OCI-LY7 (cell line): Measurements from ENCODE around the gene FAM229A. TPM values are rescaled to one million over a fixed set of nuclear protein-coding genes. Genes with fewer than 3 reads are reported as not detected.
A peak's percentile ranks its signal among the peaks of the same experiment; 100 is the strongest.

Source experiments
- BruUV-seq: library from RNA; stranded (reverse); fragments of 400-500 nt; replicated peaks from 2 replicates; lab custom pipeline; 2021; lab: Mats Ljungman, UMichigan
- CTCF ChIA-PET: fragments of 300-600 bp; sonication (Branson Sonifier 250); formaldehyde crosslinking; loops from one replicate; lab custom pipeline; 2022; ENCODE audit warnings: antibody characterized with exemption; ENCODE audit not compliant: unreplicated experiment; lab: Charles Lee
- POLR2A ChIA-PET: fragments of 300-600 bp; sonication (Branson Sonifier 250); formaldehyde crosslinking; loops from one replicate; lab custom pipeline; 2022; ENCODE audit warnings: antibody characterized with exemption; lab: Charles Lee
- DNase-seq: peaks from one replicate; pipeline ENCODE4 v3.0.0-alpha.2; 2015; ENCODE audit warnings: low spot score
- H2AFZ ChIP-seq: fragments of 200-600 bp; sonication (generic), shearing (Covaris generic); 2 replicates; pipeline ENCODE4 v1.6.1; 2014; ENCODE audit warnings: mild to moderate bottlenecking, antibody characterized with exemption, low read length, moderate library complexity
- H3K27ac ChIP-seq: fragments of 200-600 bp; sonication (generic); 2 replicates; pipeline ENCODE4 v1.5.1; 2014; ENCODE audit warnings: mixed run types, low read depth, mild to moderate bottlenecking, moderate library complexity, low read length, inconsistent platforms; ENCODE audit not compliant: poor library complexity, severe bottlenecking
- H3K36me3 ChIP-seq: fragments of 200-600 bp; sonication (generic); 2 replicates; pipeline ENCODE4 v1.6.1; 2014; ENCODE audit warnings: mild to moderate bottlenecking, antibody characterized with exemption, low read length, moderate library complexity, mixed read lengths; ENCODE audit not compliant: insufficient read depth
- H3K4me1 ChIP-seq: fragments of 200-600 bp; sonication (generic); 2 replicates; pipeline ENCODE4 v1.5.1; 2014; ENCODE audit warnings: mild to moderate bottlenecking, low read length; ENCODE audit not compliant: insufficient read depth, poor library complexity, severe bottlenecking
- H3K4me2 ChIP-seq: fragments of 200-600 bp; sonication (generic); 2 replicates; pipeline ENCODE4 v1.6.1; 2014; ENCODE audit warnings: mild to moderate bottlenecking, low read length
- H3K4me3 ChIP-seq: fragments of 200-600 bp; sonication (generic); 2 replicates; pipeline ENCODE4 v1.5.1; 2014; ENCODE audit warnings: mild to moderate bottlenecking, low read depth, low read length; ENCODE audit not compliant: poor library complexity, severe bottlenecking
- H3K79me2 ChIP-seq: fragments of 200-600 bp; sonication (generic); 2 replicates; pipeline ENCODE4 v1.6.1; 2016; ENCODE audit warnings: low read depth, mild to moderate bottlenecking, low read length, moderate library complexity, mixed read lengths; ENCODE audit not compliant: insufficient read depth
- H3K9me2 ChIP-seq: fragments of 200-600 bp; sonication (generic); 2 replicates; pipeline ENCODE4 v1.6.1; 2016; ENCODE audit warnings: mild to moderate bottlenecking, low read length, mixed read lengths; ENCODE audit not compliant: insufficient read depth
- H3K9me3 ChIP-seq: fragments of 200-600 bp; sonication (generic); 2 replicates; pipeline ENCODE4 v1.6.1; 2014; ENCODE audit warnings: mild to moderate bottlenecking, mixed run types, low read length, mixed read lengths
- H4K20me1 ChIP-seq: fragments of 200-600 bp; sonication (generic); 2 replicates; pipeline ENCODE4 v1.6.1; 2014; ENCODE audit warnings: mild to moderate bottlenecking, antibody characterized with exemption, low read length, moderate library complexity, mixed read lengths; ENCODE audit not compliant: insufficient read depth
- EZH2phosphoT487 ChIP-seq: fragments of 200-600 bp; sonication (generic); IDR thresholded peaks from 2 replicates; pipeline ENCODE4 v1.6.1; 2018; ENCODE audit warnings: low read depth, borderline replicate concordance, mild to moderate bottlenecking, mixed run types, antibody characterized with exemption, low read length, moderate library complexity, mixed read lengths
- intact Hi-C: fragments of 100-400 bp; cut with micrococcal nuclease; formaldehyde crosslinking; loops from one replicate; pipeline ENCODE4 v1.10.0; 2022; ENCODE audit not compliant: unreplicated experiment
- total RNA-seq, 2 experiments: library from RNA; depleted of rRNA in 1 of 2; stranded (reverse); fragments of >200 nt in 1 of 2; shearing (Covaris generic) in 1 of 2; gene quantifications; 2 replicates each; pipeline ENCODE4 v1.2.3, GENCODE V29; 2014 to 2022
- TF ChIP-seq, protein P1 (sequence below): fragments of 200-600 bp; sonication (generic); conservative IDR thresholded peaks from 2 replicates; pipeline ENCODE4 v1.5.1; 2014; ENCODE audit warnings: mild to moderate bottlenecking, antibody characterized with exemption, low read length, moderate library complexity, mixed read lengths

FAM229A gene
- total RNA-seq, 2 experiments from 2014 or later, result 3.2 to 16.5 TPM

DNA sequence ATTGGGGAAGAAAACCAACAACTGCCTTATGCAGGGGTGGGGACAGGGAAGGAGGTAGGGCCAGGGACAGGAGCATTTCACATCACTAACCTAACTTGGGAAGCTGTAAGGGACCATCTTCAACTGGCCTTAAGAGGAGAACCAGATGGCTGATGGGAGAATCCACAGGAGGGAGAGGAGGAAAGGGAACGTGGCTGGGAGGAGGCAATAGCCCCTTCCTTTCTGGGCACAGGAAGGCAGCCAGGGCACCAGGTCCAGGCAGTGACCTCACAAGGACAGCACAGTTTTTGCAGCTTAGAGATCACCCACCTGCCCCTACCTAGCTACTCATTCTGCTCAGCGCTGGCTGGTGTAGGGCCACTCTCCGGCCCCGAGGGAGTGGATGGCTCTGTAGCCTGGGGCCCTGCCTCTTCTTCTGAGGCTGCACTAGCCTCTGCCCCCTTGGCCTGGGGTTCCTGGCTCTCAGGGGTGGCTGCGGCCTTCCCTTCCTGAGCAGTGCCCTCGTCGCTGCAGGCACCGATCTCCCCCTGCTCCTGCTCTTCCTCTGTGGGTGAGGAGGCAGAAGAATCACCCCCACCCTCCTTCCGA, 27.9 kb downstream of the FAM229A start:
- Histone ChIP-seq H4K20me1 (peaks cover 10% of the 10 kb centered on the region), H3K27ac (peak overlapping the region; percentile 64)
- peak; percentile 48 for DNase-seq

DNA sequence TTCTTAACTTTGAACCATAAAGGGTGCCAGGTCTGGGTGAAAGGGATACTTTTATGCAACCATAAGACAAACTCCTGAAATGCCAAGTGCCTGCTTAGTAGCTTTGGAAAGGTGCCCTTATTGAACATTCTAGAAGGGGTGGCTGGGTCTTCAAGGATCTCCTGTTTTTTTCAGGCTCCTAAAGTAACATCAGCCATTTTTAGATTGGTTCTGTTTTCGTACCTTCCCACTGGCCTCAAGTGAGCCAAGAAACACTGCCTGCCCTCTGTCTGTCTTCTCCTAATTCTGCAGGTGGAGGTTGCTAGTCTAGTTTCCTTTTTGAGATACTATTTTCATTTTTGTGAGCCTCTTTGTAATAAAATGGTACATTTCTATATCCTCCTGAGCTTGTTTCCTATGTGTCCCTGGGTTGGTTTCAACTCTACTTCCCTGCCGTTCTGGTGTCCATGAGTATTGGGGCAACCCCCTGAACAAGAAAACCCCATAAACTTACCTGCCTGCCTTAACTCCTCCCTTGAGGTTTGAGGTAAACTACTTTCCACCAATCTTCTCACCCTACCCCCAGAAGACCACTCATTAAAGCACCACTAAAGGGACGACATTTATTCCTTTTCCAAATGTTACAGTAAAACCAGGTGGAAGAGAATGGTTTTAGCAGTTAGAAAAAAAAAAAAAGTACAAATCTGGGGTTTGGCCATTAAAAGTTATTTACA, 28.9 kb downstream of the FAM229A start:
- Histone ChIP-seq H3K36me3 (peaks cover 66% of the 10 kb centered on the region), H3K4me3 (peak overlapping the region; percentile 85), H2AFZ (no peak overlapping the region), H3K4me2 (peak overlapping the region; percentile 99), H3K27ac (peak overlapping the region; percentile 64), H3K9me3 (no peaks in the 10 kb centered on the region), H3K4me1 (peaks cover 49% of the 10 kb centered on the region), H4K20me1 (peaks cover 10% of the 10 kb centered on the region), H3K9me2 (no peaks in the 10 kb centered on the region), H3K79me2 (peaks cover 27% of the 10 kb centered on the region)
- TF ChIP-seq EZH2phosphoT487, result no peak
- TF ChIP-seq, protein P1, sequence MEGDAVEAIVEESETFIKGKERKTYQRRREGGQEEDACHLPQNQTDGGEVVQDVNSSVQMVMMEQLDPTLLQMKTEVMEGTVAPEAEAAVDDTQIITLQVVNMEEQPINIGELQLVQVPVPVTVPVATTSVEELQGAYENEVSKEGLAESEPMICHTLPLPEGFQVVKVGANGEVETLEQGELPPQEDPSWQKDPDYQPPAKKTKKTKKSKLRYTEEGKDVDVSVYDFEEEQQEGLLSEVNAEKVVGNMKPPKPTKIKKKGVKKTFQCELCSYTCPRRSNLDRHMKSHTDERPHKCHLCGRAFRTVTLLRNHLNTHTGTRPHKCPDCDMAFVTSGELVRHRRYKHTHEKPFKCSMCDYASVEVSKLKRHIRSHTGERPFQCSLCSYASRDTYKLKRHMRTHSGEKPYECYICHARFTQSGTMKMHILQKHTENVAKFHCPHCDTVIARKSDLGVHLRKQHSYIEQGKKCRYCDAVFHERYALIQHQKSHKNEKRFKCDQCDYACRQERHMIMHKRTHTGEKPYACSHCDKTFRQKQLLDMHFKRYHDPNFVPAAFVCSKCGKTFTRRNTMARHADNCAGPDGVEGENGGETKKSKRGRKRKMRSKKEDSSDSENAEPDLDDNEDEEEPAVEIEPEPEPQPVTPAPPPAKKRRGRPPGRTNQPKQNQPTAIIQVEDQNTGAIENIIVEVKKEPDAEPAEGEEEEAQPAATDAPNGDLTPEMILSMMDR, result 0 out of 2 replicates have a peak, but pooled peaks have one; percentile 26
- DNase-seq, result peak; percentile 44
- ChIA-PET POLR2A (interaction anchor here (0.6 to 4.4 kb wide), 8 partner anchors 9 to 312 kb away, joined by 3 to 23 read pairs (median 3); no protein-coding TSS in a partner anchor), CTCF (no interaction called here)
- TSS peak; percentile 92 for BruUV-seq
- intact Hi-C loops, result no loop called here

More for the DNA sequence above, 27.9 kb downstream of the FAM229A start:
- intact Hi-C loops, result no loop called here
- Histone ChIP-seq H3K4me2 (peak overlapping the region; percentile 99), H2AFZ (no peak overlapping the region), H3K9me2 (no peaks in the 10 kb centered on the region), H3K9me3 (no peaks in the 10 kb centered on the region), H3K4me3 (peak overlapping the region; percentile 85), H3K4me1 (peaks cover 50% of the 10 kb centered on the region), H3K79me2 (peaks cover 27% of the 10 kb centered on the region), H3K36me3 (peaks cover 57% of the 10 kb centered on the region)
- POLR2A ChIA-PET, result interaction anchor here (1.2 to 4.4 kb wide), 3 partner anchors 13 to 86 kb away, joined by 3 to 23 read pairs (median 4); no protein-coding TSS in a partner anchor
- TF ChIP-seq EZH2phosphoT487, result no peak
- TF ChIP-seq, protein P1, result no peak
- BruUV-seq, result no TSS peak
- CTCF ChIA-PET, result no interaction called here
